AG04450 (cell line): ENCODE measurements around the gene MYBBP1A. TPM values are rescaled to one million over a fixed set of nuclear protein-coding genes. Genes with fewer than 3 reads are reported as not detected.

Experiments
- CTCF ChIA-PET: fragments of 300-600, 350-600 bp; formaldehyde crosslinking; extraction: SDS; loops from one replicate; lab custom pipeline; 2022; ENCODE audit warnings: antibody characterized with exemption, inconsistent platforms; lab: Charles Lee
- POLR2A ChIA-PET: fragments of 350-600 bp; formaldehyde crosslinking; extraction: SDS; loops from one replicate; lab custom pipeline; 2021; ENCODE audit warnings: antibody characterized with exemption, inconsistent platforms; lab: Yijun Ruan, JAX
- DNase-seq: peaks from one replicate; pipeline ENCODE4 v3.0.0-alpha.2; 2011; ENCODE audit warnings: low read depth, low spot score
- H3K27ac ChIP-seq: one replicate; pipeline ENCODE4 v1.5.1; 2012; ENCODE audit warnings: low read depth, low read length, control low read depth
- H3K27me3 ChIP-seq: one replicate; pipeline ENCODE4 v1.6.0; 2012; ENCODE audit warnings: low read length; ENCODE audit not compliant: control insufficient read depth, insufficient read depth
- H3K4me3 ChIP-seq: 2 replicates; pipeline ENCODE4 v1.5.1; 2011; ENCODE audit warnings: mild to moderate bottlenecking, low read depth, low read length, control low read depth
- H3K9me3 ChIP-seq: 2 replicates; pipeline ENCODE4 v1.5.1; 2012; ENCODE audit warnings: low read length; ENCODE audit not compliant: control insufficient read depth, insufficient read depth
- polyA plus RNA-seq: library from polyadenylated mRNA; depleted of rRNA; stranded (reverse); fragments of >200 nt; gene quantifications from 2 replicates; pipeline ENCODE4 v1.2.3, GENCODE V29; 2011
- TF ChIP-seq, protein P1 (sequence below): IDR thresholded peaks from 2 replicates; pipeline ENCODE4 v1.5.1; 2011; ENCODE audit warnings: low read depth, low read length, control low read depth, inconsistent platforms

MYBBP1A gene
- polyA plus RNA-seq, 1 experiment, result 12.5 TPM

DNA sequence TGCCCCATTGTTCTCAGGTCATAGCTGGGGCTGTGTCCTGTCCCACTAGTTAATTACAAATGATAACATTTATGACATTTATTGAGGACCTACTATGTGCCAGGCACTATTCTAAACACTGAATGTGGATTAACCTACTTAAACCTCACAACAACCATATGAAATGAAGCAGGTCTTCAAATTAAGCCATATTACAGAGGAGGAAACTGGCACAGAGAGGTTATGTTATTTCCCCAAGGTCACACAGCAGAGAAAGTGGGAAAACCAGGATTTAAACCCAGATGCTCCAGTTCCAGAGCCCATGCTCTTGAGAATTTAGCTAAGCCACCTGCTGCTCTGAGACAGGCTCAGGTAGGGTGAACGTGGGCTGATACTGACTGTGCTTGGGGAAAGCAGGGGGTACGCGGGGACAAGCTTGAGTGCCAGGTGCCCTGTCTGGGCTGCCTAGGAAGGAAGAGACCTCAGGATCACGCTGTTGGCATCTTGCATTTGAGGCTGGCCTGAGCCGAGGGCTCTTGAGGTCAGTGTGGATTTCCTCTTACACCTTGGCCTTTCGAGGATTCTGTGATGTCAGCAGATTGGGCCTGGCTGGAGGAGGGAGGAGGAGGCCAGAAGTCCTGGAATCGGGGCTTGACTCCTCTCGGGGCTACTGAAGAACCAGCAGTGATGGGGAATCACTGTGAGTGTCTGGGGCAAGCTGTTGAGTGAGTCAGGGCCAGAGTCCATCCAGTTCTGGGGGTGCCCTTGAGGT, 47.6 kb downstream of the MYBBP1A start:
- H3K4me3 ChIP-seq, result no peak overlapping the region
- peaks cover 45% of the 10 kb centered on the region for H3K27me3 ChIP-seq
- no peak for DNase-seq
- no peak overlapping the region for H3K27ac ChIP-seq
- no peaks in the 10 kb centered on the region; the same call in 1 of the 2 replicates for H3K9me3 ChIP-seq
- TF ChIP-seq, protein P1, sequence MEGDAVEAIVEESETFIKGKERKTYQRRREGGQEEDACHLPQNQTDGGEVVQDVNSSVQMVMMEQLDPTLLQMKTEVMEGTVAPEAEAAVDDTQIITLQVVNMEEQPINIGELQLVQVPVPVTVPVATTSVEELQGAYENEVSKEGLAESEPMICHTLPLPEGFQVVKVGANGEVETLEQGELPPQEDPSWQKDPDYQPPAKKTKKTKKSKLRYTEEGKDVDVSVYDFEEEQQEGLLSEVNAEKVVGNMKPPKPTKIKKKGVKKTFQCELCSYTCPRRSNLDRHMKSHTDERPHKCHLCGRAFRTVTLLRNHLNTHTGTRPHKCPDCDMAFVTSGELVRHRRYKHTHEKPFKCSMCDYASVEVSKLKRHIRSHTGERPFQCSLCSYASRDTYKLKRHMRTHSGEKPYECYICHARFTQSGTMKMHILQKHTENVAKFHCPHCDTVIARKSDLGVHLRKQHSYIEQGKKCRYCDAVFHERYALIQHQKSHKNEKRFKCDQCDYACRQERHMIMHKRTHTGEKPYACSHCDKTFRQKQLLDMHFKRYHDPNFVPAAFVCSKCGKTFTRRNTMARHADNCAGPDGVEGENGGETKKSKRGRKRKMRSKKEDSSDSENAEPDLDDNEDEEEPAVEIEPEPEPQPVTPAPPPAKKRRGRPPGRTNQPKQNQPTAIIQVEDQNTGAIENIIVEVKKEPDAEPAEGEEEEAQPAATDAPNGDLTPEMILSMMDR, result no peak
- ChIA-PET CTCF (interaction anchor here (0.6 kb wide), 1 partner anchor 368 kb away, joined by 3 read pairs; no protein-coding TSS in a partner anchor), POLR2A (interaction anchor here (0.6 kb wide), 1 partner anchor 112 kb away, joined by 3 read pairs; no protein-coding TSS in a partner anchor)

DNA sequence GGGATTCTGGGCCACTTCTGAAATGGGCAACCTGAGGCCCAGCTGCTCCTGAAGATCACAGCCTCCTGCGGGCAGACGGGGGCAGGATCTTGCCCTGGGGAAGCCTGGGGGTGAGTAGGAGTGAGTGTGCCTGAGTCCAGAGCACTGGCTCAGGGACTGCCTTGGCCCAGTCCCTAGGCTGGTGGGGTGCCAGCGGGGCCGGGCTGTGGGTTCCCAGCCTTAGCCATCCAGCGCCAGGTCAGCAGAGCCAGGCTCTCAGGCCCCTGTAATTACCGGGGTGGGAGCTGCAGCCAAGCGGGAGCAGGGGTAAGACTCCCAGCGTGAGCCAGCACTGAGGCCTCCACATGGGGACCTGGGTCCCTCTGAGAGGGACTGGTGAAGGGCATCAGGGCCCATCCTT, 48.3 kb downstream of the MYBBP1A start:
- no peak for DNase-seq
- peaks cover 48% of the 10 kb centered on the region for H3K27me3 ChIP-seq
- H3K4me3 ChIP-seq, result no peak overlapping the region
- POLR2A ChIA-PET, result no interaction called here
- H3K27ac ChIP-seq, result no peak overlapping the region
- CTCF ChIA-PET, result interaction anchor here (0.6 kb wide), 1 partner anchor 369 kb away, joined by 3 read pairs; no protein-coding TSS in a partner anchor
- no peaks in the 10 kb centered on the region; the same call in 1 of the 2 replicates for H3K9me3 ChIP-seq
- TF ChIP-seq, protein P1, result no peak

DNA sequence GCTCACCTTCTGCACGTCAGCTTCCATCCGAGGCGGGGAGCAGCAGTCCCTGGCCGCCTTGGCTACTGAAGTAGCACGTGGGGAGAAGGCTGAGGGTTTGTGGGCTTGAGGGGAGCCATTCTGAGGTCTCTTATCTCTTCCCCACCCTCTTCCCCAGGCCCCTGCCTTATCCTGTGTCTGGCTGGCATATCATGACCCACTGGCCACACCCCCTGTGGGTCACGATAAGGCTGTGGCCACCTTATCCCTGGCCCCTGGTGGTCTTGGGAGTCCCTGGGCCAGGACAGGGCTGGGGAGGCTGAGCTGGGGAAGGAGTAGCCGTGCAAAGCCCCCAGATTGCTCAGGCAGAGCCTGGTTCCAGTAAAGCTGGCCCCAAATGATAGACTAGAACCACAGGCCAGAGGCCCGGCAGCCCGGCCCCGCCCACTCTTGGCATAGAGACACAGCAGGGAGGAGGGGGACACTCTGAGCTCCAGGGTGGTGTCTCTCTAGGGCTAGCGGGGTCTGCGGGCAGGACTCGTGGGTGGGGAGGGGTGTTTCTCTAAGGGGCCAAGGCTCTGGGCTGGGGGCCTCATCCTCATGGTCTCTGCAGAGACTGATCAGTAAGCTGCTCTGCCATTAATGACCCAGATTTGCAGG, 48.9 kb downstream of the MYBBP1A start:
- Histone ChIP-seq H3K27ac (no peak overlapping the region), H3K4me3 (no peak overlapping the region), H3K9me3 (no peaks in the 10 kb centered on the region; the same call in 1 of the 2 replicates), H3K27me3 (peaks cover 51% of the 10 kb centered on the region)
- TF ChIP-seq, protein P1, result no peak
- DNase-seq, result no peak
- POLR2A ChIA-PET, result no interaction called here
- CTCF ChIA-PET, result no interaction called here

DNA sequence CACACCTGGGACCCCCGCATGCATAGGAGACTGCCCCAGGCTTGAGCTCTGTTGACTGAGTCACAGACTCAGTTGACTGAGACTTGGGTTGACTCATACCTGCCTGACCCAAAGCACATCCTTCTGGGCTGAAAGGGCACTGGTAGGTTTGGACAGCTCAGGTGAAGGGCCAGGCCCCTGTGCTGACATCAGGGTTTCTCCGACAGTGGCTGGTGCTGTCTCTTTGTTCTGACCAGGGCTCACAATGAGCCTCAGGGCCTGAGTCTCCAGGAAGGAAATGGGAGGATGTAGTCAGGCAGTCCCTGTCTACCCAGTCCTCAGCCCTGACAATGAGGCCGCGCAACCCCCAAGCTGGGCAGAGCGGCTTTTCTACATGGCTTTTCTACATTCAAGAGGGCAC, 50.0 kb downstream of the MYBBP1A start:
- Histone ChIP-seq H3K27ac (no peak overlapping the region), H3K27me3 (peaks cover 50% of the 10 kb centered on the region), H3K4me3 (no peak overlapping the region), H3K9me3 (no peaks in the 10 kb centered on the region; the same call in 1 of the 2 replicates)
- CTCF ChIA-PET, result no interaction called here
- TF ChIP-seq, protein P1, result no peak
- POLR2A ChIA-PET, result no interaction called here
- DNase-seq, result no peak

DNA sequence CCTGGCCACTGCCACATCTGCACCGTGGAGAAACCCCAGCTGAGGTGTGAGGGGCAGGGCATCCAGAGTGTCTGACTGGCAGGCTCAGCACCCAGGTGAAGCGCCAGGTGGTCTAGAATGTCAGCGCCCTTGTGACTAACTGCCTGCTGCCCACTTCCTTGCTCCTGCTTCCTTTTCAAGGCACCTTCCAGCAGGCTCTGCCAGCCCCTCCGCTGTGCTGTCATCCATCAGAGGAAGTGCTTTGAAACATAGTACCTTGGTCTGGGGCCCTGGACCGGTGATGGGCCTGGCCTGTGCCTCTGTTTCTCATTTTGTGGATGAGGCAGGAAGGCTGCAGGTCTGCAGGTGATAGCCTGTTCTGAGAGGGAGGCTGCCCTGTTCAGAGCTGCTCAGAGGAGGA, 51.0 kb downstream of the MYBBP1A start:
- peaks cover 55% of the 10 kb centered on the region for H3K27me3 ChIP-seq
- no peaks in the 10 kb centered on the region for H3K9me3 ChIP-seq
- POLR2A ChIA-PET, result no interaction called here
- TF ChIP-seq, protein P1, result no peak
- H3K4me3 ChIP-seq, result no peak overlapping the region
- H3K27ac ChIP-seq, result no peak overlapping the region
- no peak for DNase-seq
- CTCF ChIA-PET, result no interaction called here
